GM18907 (cell line): ENCODE measurements around the gene LYSMD2.
A peak's percentile ranks its signal among the peaks of the same experiment; 100 is the strongest.
"Not testable (repeated sequence)": the region's sequence is repeated elsewhere in the genome, so short reads cannot be mapped to it uniquely, and the experiment has no call there.

Source experiments
- ATAC-seq: cut with Tn5 transposase; IDR thresholded peaks from one replicate; pipeline ENCODE4 v1.9.1; 2021; ENCODE audit warnings: mild to moderate bottlenecking, moderate library complexity; ENCODE audit not compliant: unreplicated experiment

LYSMD2 gene

GRCh38 chr15:51737522-51738305 lies at the start of gene LYSMD2:
Gene LYSMD2 (minus strand): TSS chr15:51737655. CDS start chr15:51737622, 33 bp downstream.
- peak; percentile 44 for ATAC-seq

DNA sequence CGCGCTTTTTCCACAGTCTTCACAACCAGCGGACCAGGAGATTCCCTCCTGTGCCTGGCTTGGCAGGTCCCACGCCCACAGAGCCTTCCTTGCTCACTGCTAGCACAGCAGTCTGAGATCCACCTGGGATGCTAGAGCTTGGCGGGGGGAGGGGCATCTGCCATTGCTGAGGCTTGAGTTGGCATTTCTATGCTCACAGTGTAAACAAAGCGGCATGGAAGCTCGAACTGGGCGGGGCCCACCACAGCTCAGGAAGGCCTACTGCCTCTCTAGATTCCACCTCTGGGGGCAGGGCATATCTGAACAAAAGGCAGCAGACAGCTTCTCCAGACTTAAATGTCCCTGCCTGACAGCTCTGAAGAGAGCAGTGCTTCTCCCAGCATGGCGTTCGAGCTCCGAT lies 49.7 kb upstream of the LYSMD2 start:
- not testable (repeated sequence) for ATAC-seq

DNA sequence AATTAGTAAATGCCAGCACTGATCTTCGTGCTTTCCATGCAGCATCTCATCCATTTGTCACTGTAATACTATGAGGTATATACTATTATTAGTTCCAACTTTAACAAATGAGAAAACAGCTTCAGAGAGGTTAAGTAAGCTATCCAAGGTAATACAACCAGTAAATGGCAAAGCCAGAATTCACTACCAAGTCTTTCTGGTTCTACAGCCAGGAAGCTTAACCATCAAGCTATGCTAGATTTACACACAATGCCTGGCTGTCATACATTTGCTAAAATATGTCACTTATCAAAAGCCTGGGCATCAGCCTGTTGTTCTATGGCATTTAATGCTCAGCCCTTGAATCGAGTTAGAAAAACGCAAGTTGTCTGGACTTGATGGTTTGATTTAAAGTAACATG lies 46.5 kb upstream of the LYSMD2 start:
- no peak for ATAC-seq

- ATAC-seq, result no peak
Measured at GRCh38 chr15:51782357-51782896, 45.0 kb upstream of the LYSMD2 start.

GRCh38 chr15:51781506-51781905 lies 44.1 kb upstream of the LYSMD2 start:
- no peak for ATAC-seq

GRCh38 chr15:51780636-51781035 lies 43.2 kb upstream of the LYSMD2 start:
- ATAC-seq, result no peak

DNA sequence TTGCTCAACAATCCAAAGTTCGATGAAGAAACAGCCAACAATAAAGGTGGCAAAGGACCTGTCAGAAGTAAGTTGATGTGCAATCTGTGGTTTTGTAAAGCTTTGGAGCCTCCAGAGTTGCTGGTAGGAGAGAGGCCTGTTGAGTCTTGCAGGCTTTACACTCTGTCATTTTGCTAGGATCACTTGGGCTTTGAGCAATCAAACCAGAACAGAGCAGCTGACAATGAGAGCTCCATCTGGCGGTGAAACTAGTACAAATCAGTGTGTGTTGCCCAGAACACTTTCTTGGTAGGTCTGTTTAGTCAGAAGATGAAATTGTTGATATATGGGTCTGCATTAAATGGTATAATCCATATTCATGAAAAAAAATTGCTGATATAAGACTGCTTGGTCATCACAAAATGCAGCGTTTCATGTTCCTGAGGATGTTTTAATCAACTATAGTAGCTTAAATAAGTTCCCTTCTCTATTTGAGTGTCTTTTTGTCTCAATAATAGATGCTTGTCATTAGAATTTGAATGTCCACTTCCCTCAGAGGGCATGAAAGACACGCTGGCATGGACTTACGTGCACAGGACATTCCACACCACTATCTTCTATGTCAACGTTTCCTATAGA lies 39.6 kb upstream of the LYSMD2 start:
- ATAC-seq, result peak; percentile 57

GRCh38 chr15:51775967-51776816 lies 38.7 kb upstream of the LYSMD2 start:
- ATAC-seq, result peak; percentile 59

DNA sequence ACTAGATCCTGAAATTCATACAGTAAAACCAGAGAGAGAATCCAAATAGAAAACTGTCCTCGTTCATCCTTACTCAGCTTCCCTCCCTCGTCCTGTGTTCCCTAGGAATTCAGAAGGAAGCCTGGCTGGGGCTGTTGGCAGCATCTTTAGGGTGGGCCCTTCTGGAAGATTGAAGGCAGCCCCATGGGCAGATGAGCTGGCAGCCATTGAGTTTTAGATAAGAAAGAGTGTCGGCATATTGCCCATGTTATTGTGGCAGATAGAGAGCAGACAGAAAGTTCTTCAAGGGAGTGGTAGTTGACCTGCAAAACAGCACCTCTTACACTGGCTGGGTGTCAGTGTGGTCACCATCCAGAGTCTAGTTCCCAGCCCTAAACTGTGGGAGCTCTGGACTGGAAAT lies 37.5 kb upstream of the LYSMD2 start:
- ATAC-seq, result no peak

DNA sequence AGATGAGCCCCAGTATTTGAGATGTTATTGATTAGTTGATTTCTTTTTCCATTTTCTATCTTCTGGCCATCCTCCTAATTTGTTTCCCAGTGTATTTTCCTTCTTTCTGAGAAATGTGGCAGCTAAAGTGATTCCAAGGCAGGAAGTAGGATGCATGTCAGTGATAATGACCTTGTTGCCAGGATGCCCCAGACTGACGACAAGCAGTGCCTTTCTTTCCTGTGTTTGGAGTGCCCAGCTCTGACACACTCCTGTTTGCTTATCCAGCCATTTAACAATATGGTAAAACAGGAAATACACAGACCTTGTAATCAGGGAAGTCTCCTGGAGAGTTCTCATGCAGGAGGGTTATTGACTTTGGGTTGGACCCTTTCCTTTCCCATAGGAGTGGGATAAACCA lies 34.3 kb upstream of the LYSMD2 start:
- ATAC-seq, result no peak

DNA sequence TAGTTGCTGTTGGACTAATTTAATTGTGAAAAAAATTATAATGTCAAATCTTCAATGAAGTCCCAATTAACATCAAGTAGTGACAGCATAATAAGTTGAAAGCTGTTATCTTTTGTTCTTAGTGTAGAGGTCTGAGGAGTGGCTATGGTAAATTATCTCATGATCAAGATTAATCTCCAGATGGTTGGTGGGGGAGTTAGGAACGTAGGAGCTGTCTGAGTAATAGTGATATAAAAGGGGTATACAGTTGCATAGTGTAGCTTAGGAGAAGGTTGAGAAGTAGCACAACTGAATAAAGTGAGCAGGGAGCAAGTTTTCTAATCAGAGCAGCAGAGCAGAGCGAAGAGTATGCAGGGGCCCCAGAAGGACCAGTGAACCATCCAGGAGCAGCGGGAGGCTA lies 33.4 kb upstream of the LYSMD2 start:
- ATAC-seq, result no peak

GRCh38 chr15:51768018-51768417 lies 30.6 kb upstream of the LYSMD2 start:
- ATAC-seq, result no peak

- no peak for ATAC-seq
Measured at GRCh38 chr15:51766341-51766740, 28.9 kb upstream of the LYSMD2 start.

DNA sequence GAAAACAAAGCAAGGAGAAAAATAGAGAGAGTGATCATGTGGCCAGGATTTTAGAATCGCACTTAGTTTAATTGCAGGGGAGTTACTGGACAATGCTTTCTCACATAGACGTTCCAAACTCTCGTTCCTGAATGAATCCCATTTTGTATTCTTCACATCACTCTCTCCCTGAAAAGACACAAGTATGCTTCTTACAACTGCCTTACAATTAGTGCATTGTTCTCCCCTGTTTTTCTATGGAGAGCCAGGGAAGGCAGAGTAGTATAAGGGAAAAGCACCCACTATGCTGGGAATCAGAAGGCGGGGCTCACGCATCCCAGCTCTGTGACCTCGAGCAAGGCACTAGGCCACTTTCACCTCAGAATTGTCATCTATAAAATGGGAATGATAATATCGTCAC lies 28.3 kb upstream of the LYSMD2 start:
- no peak for ATAC-seq

GRCh38 chr15:51760805-51761204 lies 23.4 kb upstream of the LYSMD2 start:
- no peak for ATAC-seq

- ATAC-seq, result no peak
Measured at GRCh38 chr15:51759557-51760070, 22.2 kb upstream of the LYSMD2 start.

- ATAC-seq, result no peak
Measured at GRCh38 chr15:51758645-51759044, 21.2 kb upstream of the LYSMD2 start.

DNA sequence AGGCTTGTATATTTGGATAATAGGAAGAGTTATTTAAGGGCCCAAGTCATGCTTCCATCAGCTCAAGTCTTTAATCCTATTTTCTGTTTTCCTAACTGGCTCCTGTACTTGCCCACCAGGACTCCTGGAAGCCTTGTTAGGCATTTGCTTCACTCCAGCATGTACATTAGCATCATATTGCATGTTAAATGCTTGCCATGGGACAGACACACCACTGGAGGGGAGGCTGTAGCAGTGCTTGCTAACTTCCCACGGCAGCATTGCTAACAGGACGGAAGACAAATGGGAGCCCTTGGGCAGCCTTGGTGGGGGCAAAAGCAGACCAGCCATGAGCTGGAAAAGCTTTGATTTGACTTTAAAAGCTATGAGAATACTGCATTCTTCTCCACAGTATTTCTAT lies 20.0 kb upstream of the LYSMD2 start:
- no peak for ATAC-seq

DNA sequence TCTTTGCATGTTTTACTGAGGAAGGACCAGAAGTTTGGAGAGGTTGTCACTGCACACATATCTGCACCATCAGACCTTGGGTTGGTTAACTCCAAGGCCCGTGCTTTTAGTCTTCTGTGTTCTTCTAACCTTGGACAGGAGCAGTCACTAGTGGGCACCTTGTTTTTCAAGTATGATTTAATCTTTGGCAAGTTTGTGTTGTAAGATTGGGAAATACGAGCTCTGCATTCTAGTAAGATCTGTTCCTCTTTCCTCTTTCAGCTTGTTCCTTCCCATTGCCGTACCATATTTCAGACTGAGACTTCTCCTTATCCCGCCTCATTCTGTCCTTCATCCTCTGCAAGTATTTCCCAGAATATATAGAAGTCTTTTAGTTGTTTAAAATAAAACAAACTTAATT lies 19.0 kb upstream of the LYSMD2 start:
- no peak for ATAC-seq

DNA sequence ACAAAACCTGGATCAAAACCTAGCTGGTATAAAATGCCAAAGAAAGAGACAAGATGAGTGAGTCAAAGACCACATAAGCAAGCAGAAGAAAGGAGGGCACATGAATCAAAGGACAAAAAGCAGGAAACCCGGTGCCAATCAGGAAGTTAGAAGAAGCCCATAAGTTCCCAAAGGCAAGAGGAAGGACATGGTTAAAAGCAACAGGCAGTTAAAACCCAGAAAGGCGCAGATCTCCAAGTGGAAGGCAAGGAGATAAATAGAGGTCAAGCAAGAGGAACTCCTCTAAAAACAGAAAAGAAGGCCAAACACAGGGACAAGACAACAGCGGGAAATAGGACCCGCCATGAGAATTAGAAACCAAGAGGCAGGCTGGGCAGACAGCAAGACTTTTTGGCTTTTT lies 18.3 kb upstream of the LYSMD2 start:
- no peak for ATAC-seq

DNA sequence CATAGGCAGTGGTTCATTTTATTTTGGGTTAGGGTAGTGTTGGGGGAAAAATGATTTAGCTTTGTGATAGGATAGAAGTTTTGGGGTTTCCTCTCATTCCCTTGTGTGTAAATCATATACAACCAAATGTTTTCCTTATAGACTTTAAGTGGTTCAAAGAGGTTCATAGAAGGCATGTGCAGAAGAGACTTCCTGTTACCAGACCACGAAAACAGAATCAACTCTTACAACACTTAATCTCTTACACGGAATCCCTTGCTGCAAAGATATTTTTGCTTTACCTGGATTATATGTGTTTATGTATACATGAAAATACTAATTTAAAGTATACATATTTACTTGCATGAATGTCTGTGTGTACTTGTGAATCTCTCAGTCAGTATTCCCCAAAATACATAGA lies 16.8 kb upstream of the LYSMD2 start:
- no peak for ATAC-seq
